Fibroblast of upper back skin (primary cell): ENCODE data around the gene CTXND1.

Experiments
- DNase-seq: peaks from one replicate; pipeline ENCODE4 v3.0.0-alpha.2; 2013

Gene CTXND1

DNA sequence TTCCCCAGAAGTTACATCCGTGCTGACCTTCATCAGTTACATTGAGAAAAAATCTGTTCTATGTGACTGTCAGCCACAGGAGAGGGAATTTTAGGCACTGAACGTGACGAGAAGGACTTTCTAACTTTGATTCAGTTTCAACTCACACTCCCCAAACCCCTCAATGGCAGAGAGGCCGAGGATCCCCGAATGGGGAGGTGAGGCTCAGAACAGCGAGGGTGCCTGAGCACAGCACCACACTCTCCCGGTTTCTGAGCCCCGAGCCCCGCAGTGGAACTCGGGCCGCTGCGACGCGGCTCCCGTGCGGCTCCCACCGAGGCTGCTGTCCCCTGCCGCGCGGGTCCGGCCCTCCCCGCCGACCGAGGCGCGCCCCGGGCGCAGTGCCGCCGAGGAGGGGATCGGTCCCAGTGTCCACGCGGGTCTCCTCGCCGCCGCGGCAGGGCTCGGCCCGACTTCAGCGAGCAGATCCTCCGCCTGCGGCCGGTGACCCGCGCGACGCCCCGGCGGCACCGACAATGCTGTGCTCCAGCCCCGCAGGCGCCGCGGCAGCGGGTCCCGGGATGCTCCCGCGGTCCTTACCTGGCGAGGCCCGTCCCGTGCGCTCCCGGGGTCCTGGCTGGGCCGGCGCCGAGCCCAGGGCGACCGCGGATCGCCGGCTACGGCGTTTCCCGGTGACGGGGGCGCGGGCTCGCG is 439 bp downstream of the CTXND1 start:
- no peak for DNase-seq

DNA sequence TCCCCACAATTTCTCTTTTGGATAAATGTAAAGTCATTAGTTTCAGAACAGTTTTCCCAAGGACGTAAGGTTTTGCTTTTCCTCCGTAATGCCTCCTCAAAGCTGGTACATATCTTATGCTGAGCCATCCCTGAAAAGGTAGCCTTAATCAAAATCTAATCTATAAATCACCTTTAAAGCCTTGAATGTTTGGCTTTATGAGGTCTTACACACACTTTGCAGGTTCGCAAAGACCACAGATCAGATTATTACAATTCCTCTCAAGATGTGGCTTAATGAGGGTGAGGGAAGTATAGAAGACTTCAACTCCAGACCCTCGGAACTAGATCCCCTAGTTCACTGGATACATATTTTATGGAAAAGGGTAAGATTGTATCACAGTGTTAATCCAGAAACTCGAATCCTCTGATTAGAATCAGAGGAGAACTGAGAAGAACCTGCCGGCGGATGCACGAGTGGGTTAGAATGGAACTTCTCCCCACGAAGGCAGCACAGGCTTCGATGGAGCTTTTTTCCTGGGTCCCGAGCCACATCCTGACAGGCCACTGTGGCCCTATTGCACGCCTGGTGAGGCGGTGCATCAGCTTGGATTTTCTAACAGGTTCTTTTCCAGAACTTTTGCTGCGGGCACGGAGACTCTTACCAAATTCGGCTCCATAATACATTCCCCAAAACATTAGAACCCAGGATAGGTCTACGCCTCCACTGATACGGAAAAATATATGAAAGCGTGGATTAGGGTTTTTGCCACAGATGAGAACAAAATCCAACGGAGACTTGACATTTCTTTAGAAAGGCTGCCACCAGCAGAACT is 1.2 kb downstream of the CTXND1 start:
- DNase-seq, result no peak

DNA sequence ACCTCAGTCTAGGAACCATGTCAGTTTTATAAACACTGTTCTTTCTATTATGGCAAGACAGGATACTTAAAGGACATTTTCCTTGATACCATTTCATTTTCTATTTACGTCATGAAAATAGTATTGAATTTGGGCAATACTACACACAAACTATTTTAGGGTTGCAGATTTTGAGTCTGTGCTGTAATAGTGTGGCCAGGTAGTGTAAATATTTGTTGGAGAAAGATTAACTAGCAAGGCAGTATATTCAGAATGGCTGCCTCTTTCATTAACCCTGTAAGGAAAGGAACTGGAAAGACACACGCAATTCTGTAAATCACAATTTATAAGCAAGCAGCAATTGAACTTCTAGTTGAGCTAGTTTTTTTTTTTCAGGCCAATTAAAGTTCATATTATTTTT is 2.0 kb downstream of the CTXND1 start:
- no peak for DNase-seq

DNA sequence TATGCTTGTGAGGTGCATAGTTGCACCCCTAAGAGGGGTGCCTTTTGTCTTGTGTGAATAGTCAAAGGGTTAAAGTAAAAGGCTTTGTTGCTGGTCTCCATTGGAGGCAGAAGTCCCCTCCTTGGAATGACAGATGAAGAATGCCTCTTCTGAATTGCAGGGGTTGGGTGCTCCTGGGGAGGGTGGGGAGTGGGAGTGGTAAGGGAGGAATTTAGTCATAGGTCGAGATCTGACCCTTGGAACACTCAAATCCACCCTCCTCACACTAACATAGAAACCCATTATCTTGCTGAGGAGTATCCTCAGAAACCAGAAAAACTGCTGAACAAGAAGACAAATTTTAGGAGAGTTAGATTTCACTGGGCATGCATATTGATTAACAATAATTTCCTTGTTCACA is 4.7 kb downstream of the CTXND1 start:
- DNase-seq, result no peak

DNA sequence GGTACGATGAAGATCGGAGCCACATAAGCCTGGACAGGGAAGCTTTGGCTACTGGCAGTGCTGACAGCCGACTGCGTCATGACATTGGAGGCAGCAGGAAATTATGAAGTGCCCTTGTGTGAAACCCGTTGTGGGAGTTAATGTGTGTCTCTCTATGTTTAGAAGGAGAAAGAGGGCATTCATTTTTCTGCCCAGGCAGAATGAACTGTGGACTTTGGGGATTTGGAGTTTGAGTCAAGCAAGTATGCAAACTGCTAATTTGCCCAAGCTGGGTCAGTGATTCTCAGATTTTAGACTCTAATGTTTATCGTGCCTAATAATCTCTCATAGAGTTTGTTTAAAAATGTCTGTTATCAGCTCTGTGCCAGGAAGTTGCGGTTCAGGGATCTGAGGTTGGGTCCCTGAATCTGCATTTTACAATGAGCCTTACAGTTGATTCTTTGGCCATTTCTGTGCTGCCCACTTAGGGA is 5.6 kb downstream of the CTXND1 start:
- DNase-seq, result no peak

DNA sequence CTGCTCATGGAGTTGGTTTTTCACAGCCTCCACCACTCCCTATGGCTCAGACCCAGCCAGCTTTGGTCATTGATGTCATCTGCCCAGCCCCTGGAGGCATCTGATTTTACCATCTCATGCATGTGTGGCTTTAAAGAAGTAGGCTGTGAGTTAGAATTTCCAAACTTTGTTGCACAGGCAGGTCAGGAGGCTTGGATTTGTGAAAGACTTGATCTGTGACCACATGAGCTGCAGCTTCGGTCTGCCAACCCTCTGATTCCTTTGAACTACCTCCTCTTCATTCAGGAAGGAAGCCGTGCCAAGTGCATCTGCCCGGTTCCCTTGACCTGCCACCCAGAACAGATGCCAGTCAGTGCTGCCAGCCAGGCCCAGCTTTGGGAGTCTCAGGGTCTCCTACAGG is 9.2 kb downstream of the CTXND1 start:
- no peak for DNase-seq

DNA sequence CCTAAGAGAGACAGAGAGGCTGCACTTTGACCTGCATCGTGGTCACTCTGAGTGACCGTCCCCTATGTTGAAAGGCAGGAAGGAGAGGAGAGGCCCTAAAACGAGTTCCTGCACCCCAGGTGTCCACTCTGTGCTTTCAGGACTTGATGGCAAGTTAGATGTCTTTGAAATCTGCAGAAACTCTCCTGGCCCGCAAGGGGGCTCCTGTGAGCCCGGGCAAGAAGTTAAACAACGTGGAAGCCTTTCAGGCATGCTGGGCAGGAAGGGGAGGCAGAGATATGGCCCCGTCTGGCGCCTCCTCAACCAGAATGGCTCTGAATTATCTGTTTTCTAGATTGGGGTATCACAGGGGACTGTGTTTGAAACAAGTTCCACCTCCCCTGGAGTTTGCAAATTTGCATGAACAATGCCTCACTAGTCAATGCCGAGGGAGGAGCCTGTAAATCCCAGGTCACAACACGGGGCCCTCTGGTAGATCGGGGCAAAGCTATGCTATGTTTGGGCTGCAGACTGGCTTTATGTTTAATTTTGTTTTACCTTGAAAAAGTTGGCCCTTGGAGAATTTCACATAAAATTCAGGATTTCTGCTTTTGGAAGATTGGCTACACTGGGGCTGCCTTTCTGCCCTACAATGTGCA is 9.8 kb downstream of the CTXND1 start:
- peak; percentile 45 for DNase-seq

DNA sequence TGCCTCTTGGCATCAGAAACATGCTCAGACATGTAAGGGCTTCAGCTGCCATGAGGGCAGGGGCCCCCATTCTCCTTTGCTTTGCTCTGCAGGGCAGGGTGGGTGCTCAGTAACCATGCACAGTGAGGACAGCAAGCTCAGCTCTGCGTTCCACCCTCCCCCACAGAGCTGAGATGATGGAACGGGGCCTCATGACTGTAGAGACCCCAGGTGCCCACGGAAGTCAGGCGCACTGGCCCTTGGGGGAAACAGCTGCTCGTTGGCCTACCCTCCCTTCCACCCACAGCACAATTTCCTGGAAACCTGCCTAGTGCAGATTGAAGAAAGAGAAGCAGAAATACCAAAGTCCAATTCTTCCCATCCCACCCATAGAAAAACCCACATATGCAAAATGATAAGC is 10.5 kb downstream of the CTXND1 start:
- DNase-seq, result no peak

DNA sequence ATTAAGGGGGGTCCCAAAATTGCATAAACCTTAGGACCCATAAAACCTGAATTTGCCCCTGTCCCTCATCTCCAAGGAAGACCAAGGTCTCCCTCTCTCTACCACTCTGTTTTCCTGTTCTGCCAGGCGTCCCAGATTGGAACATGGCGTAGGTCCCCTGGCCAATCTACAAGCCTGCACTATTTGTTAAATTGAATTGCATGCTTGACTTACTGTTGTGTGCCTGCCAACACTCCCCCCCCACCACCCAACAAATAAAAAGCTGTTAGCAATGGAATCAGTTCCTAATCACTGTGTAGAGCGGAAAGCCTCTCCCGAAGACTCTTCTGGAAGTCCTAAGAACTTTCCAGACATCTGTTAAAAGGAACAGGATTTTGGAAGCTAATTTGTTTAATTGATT is 11.7 kb downstream of the CTXND1 start:
- no peak for DNase-seq

DNA sequence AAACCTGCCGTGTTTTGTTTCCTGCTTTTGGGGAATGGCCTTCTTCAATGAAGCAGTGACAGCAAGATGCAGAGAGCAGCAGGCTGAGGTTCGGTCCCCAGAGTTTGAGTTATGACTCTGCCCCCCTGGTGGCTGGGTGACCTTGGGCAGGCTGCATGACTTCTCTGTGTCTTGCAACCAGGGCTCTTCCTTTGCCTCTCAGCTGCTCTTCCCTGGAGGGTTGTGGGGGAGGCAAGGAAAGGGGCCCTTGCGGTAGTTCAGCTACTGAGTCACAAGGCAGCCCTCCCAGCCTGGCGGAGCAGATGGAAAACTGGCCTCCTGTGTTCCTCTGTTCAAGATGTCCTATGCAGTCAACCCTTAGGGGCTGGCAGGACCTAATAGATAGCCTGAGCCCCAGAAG is 17.1 kb downstream of the CTXND1 start:
- peak; percentile 8 for DNase-seq

DNA sequence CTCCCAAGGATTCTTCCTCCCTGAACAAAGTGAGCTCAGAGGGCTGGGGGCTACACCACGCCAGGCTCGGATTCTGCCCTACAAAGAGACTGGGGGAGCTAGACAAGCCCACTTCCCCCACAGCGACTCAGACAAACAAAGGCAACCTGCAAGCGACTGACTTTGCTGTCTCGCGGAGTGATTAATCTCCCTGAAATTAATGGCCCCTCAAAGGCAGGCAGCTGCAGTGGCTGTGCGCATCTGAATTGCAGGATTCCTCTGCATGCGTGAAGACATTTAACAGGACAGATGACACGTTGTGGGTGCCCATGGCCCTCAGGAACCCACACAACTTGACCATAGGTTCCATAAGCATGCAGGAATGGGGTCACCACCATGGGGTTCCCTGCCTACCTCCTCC is 18.4 kb downstream of the CTXND1 start:
- DNase-seq, result no peak

DNA sequence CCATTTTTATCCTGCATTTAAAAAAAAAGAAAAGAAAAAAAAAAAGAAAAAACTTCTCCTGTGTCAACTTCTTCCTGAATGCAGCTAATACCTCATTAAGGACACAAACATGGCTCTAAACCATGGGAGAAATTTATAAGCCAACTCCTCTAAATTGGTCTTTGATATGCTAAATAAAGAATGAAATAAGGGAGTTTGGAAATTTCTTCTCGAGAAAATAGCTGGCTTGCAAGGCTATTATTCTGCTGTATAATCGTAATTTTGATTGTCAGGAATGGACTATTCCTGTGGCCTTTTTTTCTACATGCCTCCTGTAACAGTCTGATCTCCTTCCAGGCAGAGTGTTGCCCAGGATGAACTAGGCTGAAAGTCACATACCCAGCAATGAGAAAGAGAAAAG is 20.6 kb downstream of the CTXND1 start:
- no peak for DNase-seq

DNA sequence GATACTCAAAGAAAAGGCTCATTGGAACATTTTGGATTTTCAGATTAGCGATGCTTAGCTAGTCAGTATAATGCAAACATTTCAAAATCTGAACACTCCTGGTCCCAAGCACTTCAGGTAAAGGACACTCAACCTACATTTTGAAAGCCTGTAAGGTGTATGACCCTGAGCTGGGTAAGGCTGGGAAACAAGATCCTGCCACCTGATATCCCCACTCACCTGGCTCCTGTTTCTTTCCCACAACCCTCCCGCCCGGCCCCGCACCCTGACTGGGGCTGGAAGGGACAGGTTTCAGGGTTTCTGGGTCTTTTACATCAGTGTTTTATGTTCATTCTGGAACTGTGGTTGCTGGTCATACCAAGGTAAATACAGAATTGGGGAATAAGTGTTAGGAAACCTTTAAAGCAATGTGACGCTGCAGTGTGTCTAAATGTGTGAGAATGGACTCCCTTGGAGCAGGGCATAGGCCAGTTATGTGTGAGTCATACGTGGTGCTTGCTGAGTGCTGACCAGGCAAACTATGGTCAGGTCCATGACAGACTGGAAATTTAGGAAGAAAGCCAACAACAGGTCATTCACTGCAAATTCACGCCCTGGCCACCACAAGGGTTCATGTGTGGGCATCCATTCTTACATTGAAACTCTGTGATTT is 22.9 kb downstream of the CTXND1 start:
- DNase-seq, result peak; percentile 3

DNA sequence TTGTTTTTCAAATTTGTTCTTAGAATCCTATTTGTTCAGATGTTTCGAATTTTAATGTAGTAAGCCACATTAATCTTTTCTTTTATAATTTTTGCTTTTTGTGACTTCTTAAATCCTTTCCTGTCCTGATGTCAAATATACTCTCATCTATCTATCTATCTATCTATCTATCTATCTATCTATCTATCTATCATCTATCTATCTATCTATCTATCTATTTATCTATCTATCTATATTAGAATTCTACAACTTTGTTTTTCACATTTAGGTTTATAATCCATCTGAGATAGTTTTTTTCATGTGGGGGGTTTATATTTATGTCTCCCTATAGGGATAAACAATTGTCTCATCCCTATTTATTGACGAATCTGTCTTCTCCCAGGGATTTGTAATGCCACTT is 32.1 kb downstream of the CTXND1 start:
- DNase-seq, result no peak

DNA sequence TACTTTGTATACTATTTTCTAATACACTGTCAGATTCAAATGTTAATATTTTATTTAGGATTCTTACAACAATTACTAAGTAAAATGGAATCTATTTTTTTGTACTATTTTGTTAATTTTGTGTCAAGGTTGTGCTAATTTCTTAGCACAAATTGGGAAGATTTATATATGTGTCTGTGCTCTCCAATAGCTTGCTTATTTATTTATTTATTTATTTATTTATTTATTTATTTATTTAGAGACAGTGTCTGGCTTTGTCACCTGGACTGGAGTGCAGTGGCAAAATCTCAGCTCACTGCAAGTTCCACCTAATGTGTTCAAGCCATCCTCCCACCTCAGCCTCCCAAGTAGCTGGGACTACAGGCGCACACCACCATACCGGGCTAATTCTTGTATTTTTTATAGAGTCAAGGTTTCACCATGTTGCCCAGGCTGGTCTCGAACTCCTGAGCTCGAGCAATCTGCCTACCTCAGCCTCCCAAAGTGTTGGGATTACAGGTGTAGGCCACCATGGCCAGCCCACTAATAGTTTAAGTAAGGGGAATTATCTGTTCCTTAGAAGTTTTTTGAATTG is 34.6 kb downstream of the CTXND1 start:
- DNase-seq, result no peak

DNA sequence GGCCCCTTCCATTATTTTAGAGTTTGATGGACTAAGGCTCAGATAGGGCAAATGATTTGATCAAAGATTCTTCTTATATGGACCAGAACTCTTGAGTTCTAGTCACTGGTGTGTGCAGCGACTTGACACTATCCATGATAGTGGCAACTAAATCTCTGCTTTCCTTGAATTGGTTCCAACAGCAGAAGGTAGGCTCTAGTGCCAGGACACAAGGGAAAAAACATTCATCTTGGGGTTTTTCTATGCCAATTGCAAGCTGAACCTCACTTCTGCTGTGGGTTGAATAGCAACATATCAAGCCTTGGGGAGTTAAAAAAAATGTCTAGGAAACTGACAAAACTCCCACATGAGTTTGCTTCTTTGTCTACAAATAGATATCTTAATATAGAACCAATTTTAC is 35.1 kb downstream of the CTXND1 start:
- DNase-seq, result no peak

DNA sequence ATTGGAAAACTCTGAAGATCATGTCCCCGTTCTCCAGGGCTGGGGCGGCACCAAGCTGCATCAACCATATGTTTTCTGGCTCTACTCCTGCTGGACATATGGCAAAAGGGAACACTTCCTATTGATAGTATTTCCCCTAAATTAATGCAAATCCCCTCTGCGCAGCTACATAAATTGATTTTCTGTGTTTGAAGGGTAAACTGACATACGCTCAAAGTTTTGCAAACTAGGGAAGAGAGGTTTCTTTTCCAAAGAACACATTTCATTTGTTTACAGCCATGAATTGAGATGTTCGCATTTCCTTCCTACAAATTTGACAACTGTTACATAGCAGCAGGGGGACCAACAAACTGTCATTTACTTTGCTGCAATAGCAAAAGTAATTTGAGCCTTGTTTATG is 35.9 kb downstream of the CTXND1 start:
- no peak for DNase-seq

DNA sequence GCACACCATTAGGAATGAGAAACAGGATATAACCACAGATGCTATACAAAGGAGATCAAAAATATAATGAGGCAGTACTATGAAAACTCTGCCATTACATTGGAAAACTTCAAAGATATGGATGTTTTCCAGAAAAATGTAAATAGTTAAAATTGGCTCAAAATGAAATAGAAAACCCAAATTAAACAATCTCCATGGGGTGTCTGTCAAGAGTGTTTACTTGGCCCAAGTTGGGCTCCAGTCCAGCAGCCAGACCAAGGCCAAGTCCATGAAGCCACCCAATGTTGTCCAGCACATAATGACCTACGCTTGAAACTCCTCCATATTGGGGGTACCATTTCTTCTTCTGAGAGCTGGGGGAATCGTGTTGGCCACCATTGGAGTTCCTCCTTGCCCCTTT is 37.1 kb downstream of the CTXND1 start:
- DNase-seq, result no peak

DNA sequence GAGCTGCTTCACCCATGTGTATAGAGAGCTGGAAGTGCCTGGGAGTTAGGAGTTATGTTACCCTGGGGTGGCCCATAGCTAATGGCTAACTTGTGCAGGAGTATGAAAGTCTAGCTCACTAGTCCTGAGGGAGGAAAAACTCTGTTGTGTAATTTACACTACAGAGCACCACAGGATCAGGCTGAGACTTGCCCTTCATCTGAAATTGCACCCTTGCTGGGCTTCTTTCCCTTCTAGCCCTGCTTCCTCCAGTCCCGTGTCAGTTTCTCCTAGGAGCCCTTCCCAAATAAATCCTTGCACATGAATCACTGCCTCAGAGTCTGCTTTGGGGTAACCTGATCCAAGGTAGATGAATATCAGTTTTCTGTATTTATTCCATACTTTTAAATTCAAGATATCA is 40.0 kb downstream of the CTXND1 start:
- DNase-seq, result no peak

DNA sequence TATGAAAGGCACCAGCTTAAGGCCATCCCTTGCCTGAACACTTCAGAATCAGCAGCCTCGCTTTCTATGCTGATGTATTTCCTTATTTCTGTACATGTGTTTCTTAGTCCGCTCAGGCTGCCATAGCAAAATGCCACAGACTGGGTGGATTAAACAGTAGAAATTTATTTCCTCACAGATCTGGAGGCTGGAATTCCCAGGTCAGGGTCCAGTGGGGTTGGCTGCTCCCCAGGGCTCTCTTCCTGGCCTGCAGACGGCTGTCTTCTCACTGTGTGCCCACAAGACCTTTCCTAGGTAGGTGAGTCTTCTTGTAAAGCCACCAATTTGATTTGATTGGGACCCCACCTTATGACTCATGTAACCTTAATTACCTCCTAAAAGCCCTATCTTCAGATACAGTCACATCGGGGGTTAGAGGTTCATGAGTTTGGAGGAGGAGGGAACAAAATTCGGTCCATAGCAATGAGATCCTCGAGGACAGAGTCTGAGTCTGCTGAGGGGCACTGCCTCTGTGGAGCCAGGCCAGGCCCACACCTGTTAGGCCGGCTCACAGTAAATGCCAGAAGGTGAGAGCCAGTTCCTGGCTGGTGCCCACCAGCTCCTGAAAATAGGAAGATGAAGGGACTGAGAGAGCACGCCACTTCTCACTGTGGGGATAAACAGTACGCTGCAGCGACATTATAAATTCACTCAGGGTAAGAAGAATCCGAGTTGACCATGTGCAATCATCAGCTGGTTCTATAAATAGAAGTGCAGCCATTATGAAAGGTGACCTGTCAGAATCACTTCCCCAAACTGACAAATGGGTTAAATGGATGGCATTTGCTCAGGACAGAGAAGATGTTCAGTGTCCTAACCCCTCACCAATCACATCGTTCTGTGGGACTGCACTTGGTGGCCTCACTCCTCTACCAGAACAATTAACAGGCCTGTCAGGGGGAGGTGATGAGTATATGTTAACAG is 41.1 kb downstream of the CTXND1 start:
- DNase-seq, result no peak

DNA sequence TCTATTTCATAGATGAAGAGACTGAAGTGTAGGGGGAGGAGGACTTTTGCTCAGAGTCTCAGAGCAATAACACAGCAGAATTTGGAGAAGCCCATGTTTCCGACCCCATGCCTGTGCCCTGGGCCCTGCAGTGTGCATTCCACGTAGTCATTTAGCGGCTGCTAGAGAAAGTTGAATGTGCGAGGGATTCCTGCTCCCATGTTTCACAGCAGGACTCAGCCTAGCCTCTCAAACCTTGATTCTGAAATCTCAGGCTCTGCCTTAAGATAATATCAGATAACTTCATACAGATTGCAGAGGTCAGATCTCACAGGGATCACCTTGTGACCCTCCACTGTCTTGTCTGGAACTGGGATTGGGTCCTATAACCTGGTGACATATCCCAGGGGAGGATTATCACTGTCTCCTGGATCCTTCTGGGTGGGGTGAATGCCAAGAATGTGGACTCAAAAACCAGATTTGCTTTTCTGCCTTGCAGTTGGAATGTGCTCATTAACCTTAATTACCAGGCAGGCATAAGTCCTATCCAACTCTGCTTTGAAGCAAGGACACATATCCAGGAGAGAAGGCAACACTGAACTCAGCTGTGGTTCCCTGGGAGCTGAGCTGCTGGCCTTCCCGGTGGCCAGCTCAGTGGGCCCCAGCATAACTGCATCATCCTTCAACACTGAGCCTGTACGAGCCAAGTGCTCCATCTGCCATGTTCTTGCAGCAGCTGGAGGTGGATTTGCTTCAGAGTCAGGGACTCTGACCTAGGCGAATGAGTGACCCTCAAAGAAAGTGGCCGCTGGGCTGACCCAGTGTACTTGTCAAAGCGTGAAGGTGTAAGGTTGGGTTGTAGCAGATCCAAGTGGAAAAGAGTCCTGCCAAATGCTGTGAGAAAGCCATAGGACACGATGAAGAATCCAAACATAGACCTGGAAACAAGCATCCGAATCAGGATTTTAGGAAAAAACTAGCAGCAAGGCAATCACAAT is 43.0 kb downstream of the CTXND1 start:
- DNase-seq, result no peak
